WTC11 (cell line): ENCODE measurements around the gene CREB3. TPM values are rescaled to one million over a fixed set of nuclear protein-coding genes. Genes with fewer than 3 reads are reported as not detected.

Experiments
- ATAC-seq: fragments of 200-7000 bp; cut with Tn5 transposase; 2 replicates; pipeline ENCODE4 v1.10.0; 2021; ENCODE audit warnings: mild to moderate bottlenecking, moderate library complexity
- CTCF ChIA-PET: fragments of 300-600 bp; sonication (Branson Sonifier 250); formaldehyde crosslinking; loops from one replicate; lab custom pipeline; 2021; ENCODE audit warnings: antibody characterized with exemption; lab: Charles Lee
- POLR2A ChIA-PET: fragments of 350-600 bp; sonication (Branson Sonifier 250); formaldehyde crosslinking; loops from one replicate; lab custom pipeline; 2021; ENCODE audit warnings: antibody characterized with exemption; lab: Charles Lee
- DNase-seq: peaks from one replicate; pipeline ENCODE4 v3.0.0; 2021; ENCODE audit warnings: low spot score
- H3K27ac Mint-ChIP-seq: 2 replicates; pipeline ENCODE4 v1.8.0; 2021; ENCODE audit warnings: mixed read lengths
- H3K27me3 Mint-ChIP-seq: 2 replicates; pipeline ENCODE4 v1.8.0; 2021; ENCODE audit warnings: low read depth, mild to moderate bottlenecking, moderate library complexity, mixed read lengths
- H3K36me3 Mint-ChIP-seq: 2 replicates; pipeline ENCODE4 v1.8.0; 2021; ENCODE audit warnings: mixed read lengths
- H3K4me1 Mint-ChIP-seq: 2 replicates; pipeline ENCODE4 v1.8.0; 2022; ENCODE audit warnings: mixed read lengths
- H3K4me3 Mint-ChIP-seq: 2 replicates; pipeline ENCODE4 v1.8.0; 2021; ENCODE audit warnings: mild to moderate bottlenecking, moderate library complexity, mixed read lengths
- H3K9me3 Mint-ChIP-seq: 2 replicates; pipeline ENCODE4 v1.8.0; 2021; ENCODE audit warnings: mixed read lengths
- ATF1 ChIP-seq: sonication (generic); formaldehyde crosslinking; IDR thresholded peaks from 2 replicates; pipeline ENCODE4 v1.8.1; 2023; ENCODE audit warnings: mild to moderate bottlenecking, moderate library complexity, missing genetic modification reagents
- CREB1 ChIP-seq: sonication (generic); formaldehyde crosslinking; IDR thresholded peaks from 2 replicates; pipeline ENCODE4 v1.8.0; 2023; ENCODE audit warnings: mild to moderate bottlenecking, missing genetic modification reagents
- JAZF1 ChIP-seq: fragments of 250-450 bp; sonication (Bioruptor Pico); IDR thresholded peaks from 2 replicates; pipeline ENCODE4 v1.9.0; 2021; ENCODE audit warnings: moderate library complexity, mild to moderate bottlenecking, inconsistent platforms
- KAT7 ChIP-seq: sonication (generic); formaldehyde crosslinking; IDR thresholded peaks from 2 replicates; pipeline ENCODE4 v1.8.1; 2023; ENCODE audit warnings: missing genetic modification reagents, mild to moderate bottlenecking, borderline replicate concordance
- NFATC4 ChIP-seq: fragments of 250-450 bp; sonication (Bioruptor Pico); IDR thresholded peaks from 2 replicates; pipeline ENCODE4 v1.9.0; 2021; ENCODE audit warnings: mild to moderate bottlenecking
- PRRX2 ChIP-seq: fragments of 250-450 bp; sonication (Bioruptor Pico); IDR thresholded peaks from 2 replicates; pipeline ENCODE4 v1.8.0; 2021; ENCODE audit warnings: mild to moderate bottlenecking
- ZBTB21 ChIP-seq: sonication (generic); formaldehyde crosslinking; IDR thresholded peaks from 2 replicates; pipeline ENCODE4 v1.8.1; 2023; ENCODE audit warnings: mild to moderate bottlenecking, missing genetic modification reagents, borderline replicate concordance
- ZNF396 ChIP-seq: fragments of 250-450 bp; sonication (Bioruptor Pico); IDR thresholded peaks from 2 replicates; pipeline ENCODE4 v1.8.0; 2021; ENCODE audit warnings: mild to moderate bottlenecking, moderate library complexity, borderline replicate concordance
- total RNA-seq: library from RNA; stranded (reverse); gene quantifications from 3 replicates; pipeline ENCODE4 v1.2.3, GENCODE V29; 2021
- TF ChIP-seq, protein P1 (sequence below): sonication (generic); formaldehyde crosslinking; IDR thresholded peaks from 2 replicates; pipeline ENCODE4 v1.8.1; 2022; ENCODE audit warnings: missing genetic modification reagents, borderline replicate concordance
- TF ChIP-seq, protein P2 (sequence below): fragments of 200-600 bp; IDR thresholded peaks from 2 replicates; pipeline ENCODE4 v1.8.0; 2022; ENCODE audit warnings: antibody characterized with exemption
- TF ChIP-seq, protein P3 (sequence below): sonication (generic); formaldehyde crosslinking; IDR thresholded peaks from 2 replicates; pipeline ENCODE4 v1.8.1; 2023; ENCODE audit warnings: mild to moderate bottlenecking, missing genetic modification reagents
- TF ChIP-seq, protein P4 (sequence below): fragments of 250-450 bp; sonication (Bioruptor Pico); IDR thresholded peaks from 2 replicates; pipeline ENCODE4 v1.9.0; 2021; ENCODE audit warnings: moderate library complexity, mild to moderate bottlenecking, inconsistent platforms, borderline replicate concordance
- TF ChIP-seq, protein P5 (sequence below): sonication (generic); formaldehyde crosslinking; IDR thresholded peaks from 2 replicates; pipeline ENCODE4 v1.8.1; 2022; ENCODE audit warnings: low read depth, missing genetic modification reagents, borderline replicate concordance

CREB3 gene
- total RNA-seq, 1 experiment from 2014 or later, result 21.4 TPM

- TF ChIP-seq, protein P1, sequence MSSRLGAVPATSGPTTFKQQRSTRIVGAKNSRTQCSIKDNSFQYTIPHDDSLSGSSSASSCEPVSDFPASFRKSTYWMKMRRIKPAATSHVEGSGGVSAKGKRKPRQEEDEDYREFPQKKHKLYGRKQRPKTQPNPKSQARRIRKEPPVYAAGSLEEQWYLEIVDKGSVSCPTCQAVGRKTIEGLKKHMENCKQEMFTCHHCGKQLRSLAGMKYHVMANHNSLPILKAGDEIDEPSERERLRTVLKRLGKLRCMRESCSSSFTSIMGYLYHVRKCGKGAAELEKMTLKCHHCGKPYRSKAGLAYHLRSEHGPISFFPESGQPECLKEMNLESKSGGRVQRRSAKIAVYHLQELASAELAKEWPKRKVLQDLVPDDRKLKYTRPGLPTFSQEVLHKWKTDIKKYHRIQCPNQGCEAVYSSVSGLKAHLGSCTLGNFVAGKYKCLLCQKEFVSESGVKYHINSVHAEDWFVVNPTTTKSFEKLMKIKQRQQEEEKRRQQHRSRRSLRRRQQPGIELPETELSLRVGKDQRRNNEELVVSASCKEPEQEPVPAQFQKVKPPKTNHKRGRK (CRISPR knock-in tag), result no peak
- TF ChIP-seq, protein P2, sequence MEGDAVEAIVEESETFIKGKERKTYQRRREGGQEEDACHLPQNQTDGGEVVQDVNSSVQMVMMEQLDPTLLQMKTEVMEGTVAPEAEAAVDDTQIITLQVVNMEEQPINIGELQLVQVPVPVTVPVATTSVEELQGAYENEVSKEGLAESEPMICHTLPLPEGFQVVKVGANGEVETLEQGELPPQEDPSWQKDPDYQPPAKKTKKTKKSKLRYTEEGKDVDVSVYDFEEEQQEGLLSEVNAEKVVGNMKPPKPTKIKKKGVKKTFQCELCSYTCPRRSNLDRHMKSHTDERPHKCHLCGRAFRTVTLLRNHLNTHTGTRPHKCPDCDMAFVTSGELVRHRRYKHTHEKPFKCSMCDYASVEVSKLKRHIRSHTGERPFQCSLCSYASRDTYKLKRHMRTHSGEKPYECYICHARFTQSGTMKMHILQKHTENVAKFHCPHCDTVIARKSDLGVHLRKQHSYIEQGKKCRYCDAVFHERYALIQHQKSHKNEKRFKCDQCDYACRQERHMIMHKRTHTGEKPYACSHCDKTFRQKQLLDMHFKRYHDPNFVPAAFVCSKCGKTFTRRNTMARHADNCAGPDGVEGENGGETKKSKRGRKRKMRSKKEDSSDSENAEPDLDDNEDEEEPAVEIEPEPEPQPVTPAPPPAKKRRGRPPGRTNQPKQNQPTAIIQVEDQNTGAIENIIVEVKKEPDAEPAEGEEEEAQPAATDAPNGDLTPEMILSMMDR, result no peak
Measured at GRCh38 chr9:35776018-35776417, 43.6 kb downstream of the CREB3 start (continued).

DNA sequence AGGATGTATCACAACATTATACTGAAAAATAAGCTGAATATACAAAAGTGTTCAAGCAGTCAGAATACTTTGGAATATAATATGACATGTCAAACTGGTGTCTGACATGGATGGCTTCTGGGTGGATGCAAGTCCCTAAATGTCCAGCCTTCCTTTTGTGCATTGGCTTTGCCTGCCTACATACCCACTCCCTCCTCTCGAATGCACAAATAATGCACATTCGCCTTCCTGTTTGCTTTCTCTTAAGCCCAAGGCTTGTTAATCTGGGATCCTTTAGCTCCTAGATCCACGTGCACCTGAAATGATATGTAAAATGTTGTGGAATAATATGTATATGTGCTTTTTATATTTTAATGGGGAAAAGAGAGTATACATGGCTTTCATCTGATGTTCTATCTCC lies 46.0 kb downstream of the CREB3 start:
- Mint-ChIP-seq H3K27ac (no peak overlapping the region), H3K9me3 (peaks cover 4% of the 10 kb centered on the region)
- POLR2A ChIA-PET, result no interaction called here

DNA sequence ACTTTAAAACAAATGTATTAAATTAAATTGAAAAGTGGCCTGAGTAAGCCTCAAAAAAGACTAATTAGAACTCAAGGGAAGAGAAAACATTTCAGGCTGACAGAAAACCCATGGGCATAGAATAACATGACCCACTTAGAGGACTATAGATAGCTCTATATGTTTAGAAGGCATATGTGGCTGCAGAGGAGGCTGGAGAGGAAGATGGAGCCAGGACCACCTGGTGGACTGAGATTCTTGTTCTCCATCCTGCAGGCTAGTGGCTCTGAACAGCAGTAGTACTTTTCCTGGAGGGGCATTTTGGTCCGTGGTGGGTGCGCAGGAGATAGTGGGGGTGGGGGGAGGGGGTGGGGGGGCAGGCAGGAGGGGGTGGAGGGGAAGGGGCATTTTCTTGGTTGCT lies 48.6 kb downstream of the CREB3 start:
- no peak for DNase-seq
- H3K36me3 Mint-ChIP-seq, result peaks cover 15% of the 10 kb centered on the region
- peaks cover 2% of the 10 kb centered on the region for H3K4me1 Mint-ChIP-seq
- no peak overlapping the region for H3K27ac Mint-ChIP-seq
- no peak for TF ChIP-seq ZNF396
- no peak for TF ChIP-seq ATF1 (CRISPR knock-in tag)
- TF ChIP-seq PRRX2 (CRISPR knock-in tag), result no peak
- TF ChIP-seq ZBTB21, result no peak
- TF ChIP-seq, protein P3, sequence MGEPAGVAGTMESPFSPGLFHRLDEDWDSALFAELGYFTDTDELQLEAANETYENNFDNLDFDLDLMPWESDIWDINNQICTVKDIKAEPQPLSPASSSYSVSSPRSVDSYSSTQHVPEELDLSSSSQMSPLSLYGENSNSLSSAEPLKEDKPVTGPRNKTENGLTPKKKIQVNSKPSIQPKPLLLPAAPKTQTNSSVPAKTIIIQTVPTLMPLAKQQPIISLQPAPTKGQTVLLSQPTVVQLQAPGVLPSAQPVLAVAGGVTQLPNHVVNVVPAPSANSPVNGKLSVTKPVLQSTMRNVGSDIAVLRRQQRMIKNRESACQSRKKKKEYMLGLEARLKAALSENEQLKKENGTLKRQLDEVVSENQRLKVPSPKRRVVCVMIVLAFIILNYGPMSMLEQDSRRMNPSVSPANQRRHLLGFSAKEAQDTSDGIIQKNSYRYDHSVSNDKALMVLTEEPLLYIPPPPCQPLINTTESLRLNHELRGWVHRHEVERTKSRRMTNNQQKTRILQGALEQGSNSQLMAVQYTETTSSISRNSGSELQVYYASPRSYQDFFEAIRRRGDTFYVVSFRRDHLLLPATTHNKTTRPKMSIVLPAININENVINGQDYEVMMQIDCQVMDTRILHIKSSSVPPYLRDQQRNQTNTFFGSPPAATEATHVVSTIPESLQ, result no peak
- TF ChIP-seq, protein P4, sequence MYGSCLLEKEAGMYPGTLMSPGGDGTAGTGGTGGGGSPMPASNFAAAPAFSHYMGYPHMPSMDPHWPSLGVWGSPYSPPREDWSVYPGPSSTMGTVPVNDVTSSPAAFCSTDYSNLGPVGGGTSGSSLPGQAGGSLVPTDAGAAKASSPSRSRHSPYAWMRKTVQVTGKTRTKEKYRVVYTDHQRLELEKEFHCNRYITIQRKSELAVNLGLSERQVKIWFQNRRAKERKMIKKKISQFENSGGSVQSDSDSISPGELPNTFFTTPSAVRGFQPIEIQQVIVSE (CRISPR knock-in tag), result no peak
- no peak for TF ChIP-seq NFATC4
- TF ChIP-seq CREB1 (CRISPR knock-in tag), result no peak
- H3K27me3 Mint-ChIP-seq, result no peaks in the 10 kb centered on the region
- ChIA-PET CTCF (interaction anchor here (0.7 to 2.8 kb wide), 2 partner anchors 9 to 18 kb away, joined by 3 to 11 read pairs; no protein-coding TSS in a partner anchor), POLR2A (no interaction called here)
- H3K4me3 Mint-ChIP-seq, result no peak overlapping the region
- ATAC-seq, result no peak
- peaks cover 5% of the 10 kb centered on the region for H3K9me3 Mint-ChIP-seq

More for the DNA sequence above, 46.0 kb downstream of the CREB3 start:
- DNase-seq (no peak), ATAC-seq (no peak)
- H3K4me3 Mint-ChIP-seq, result no peak overlapping the region
- CTCF ChIA-PET, result interaction anchor here (0.8 to 1.2 kb wide), 5 partner anchors 12 to 176 kb away, joined by 3 to 6 read pairs (median 4); partner anchors contain the start of gene HINT2
- H3K27me3 Mint-ChIP-seq, result no peaks in the 10 kb centered on the region
- H3K4me1 Mint-ChIP-seq, result peaks cover 18% of the 10 kb centered on the region
- peaks cover 9% of the 10 kb centered on the region for H3K36me3 Mint-ChIP-seq
- TF ChIP-seq, protein P1 (CRISPR knock-in tag), result no peak
- TF ChIP-seq PRRX2 (CRISPR knock-in tag), result no peak
- TF ChIP-seq, protein P4 (CRISPR knock-in tag), result no peak
- TF ChIP-seq KAT7 (CRISPR knock-in tag), result no peak
- TF ChIP-seq JAZF1, result no peak
- TF ChIP-seq, protein P5, sequence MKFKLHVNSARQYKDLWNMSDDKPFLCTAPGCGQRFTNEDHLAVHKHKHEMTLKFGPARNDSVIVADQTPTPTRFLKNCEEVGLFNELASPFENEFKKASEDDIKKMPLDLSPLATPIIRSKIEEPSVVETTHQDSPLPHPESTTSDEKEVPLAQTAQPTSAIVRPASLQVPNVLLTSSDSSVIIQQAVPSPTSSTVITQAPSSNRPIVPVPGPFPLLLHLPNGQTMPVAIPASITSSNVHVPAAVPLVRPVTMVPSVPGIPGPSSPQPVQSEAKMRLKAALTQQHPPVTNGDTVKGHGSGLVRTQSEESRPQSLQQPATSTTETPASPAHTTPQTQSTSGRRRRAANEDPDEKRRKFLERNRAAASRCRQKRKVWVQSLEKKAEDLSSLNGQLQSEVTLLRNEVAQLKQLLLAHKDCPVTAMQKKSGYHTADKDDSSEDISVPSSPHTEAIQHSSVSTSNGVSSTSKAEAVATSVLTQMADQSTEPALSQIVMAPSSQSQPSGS (CRISPR knock-in tag), result no peak
